GM19025 (cell line): Measurements from ENCODE around the gene PTPN13.

Experiments
- ATAC-seq: cut with Tn5 transposase; IDR thresholded peaks from one replicate; pipeline ENCODE4 v1.9.1; 2021; ENCODE audit warnings: mild to moderate bottlenecking, low read depth, moderate library complexity; ENCODE audit not compliant: unreplicated experiment

PTPN13 gene

GRCh38 chr4:86848732-86849619, 254.9 kb downstream of the PTPN13 start, which contains the start of gene SLC10A6:
SLC10A6 (minus strand) TSS chr4:86849384; CDS start chr4:86849115, 269 bp downstream.
- ATAC-seq = no peak

GRCh38 chr4:86853209-86853608, 259.1 kb downstream of the PTPN13 start:
- no peak for ATAC-seq

GRCh38 chr4:86855572-86855971, 261.5 kb downstream of the PTPN13 start:
- no peak for ATAC-seq

- ATAC-seq = no peak
Observed at GRCh38 chr4:86856896-86857295, 262.8 kb downstream of the PTPN13 start.

- ATAC-seq = no peak
Observed at GRCh38 chr4:86857341-86858052, 263.4 kb downstream of the PTPN13 start.
